Psoas muscle (tissue), 8 donors: ENCODE results near the gene IGFBP6. TPM values are rescaled to one million over a fixed set of nuclear protein-coding genes. Genes with fewer than 3 reads are reported as not detected.
A peak's percentile ranks its signal among the peaks of the same experiment; 100 is the strongest.

Experiments
- ATAC-seq, 4 donors: fragments of 200-7000 bp; cut with Tn5 transposase; one replicate each; pipeline ENCODE4 v1.9.1; 2020; ENCODE audit warnings: moderate library complexity in 3 of 4, mild to moderate bottlenecking in 2 of 4
- DNase-seq, 2 donors: peaks; one replicate each; pipeline ENCODE4 v3.0.0-alpha.2; 2020
- H3K27ac ChIP-seq: fragments of 200-600 bp; one replicate; pipeline ENCODE4 v1.8.0; 2022
- H3K27me3 ChIP-seq, 3 donors: fragments of 200-600 bp in 1 of 3; one replicate each; pipeline versions ENCODE4 v1.6.1 to v1.8.0; 2013 to 2022; ENCODE audit warnings: low read length in 2 of 3, mild to moderate bottlenecking in 2 of 3, moderate library complexity in 1 of 3; ENCODE audit not compliant: insufficient read depth in 3 of 3
- H3K36me3 ChIP-seq, 2 donors: fragments of 200-600 bp in 1 of 2; one replicate each; pipeline versions ENCODE4 v1.6.1 to v1.8.0; 2013 to 2022; ENCODE audit warnings: low read depth in 1 of 2, mild to moderate bottlenecking in 1 of 2, moderate library complexity in 1 of 2; ENCODE audit not compliant: insufficient read depth in 1 of 2
- H3K4me1 ChIP-seq: fragments of 200-600 bp; one replicate; pipeline ENCODE4 v1.8.0; 2022
- H3K4me3 ChIP-seq: fragments of 200-600 bp; one replicate; pipeline ENCODE4 v1.8.0; 2022; ENCODE audit warnings: mild to moderate bottlenecking
- H3K9me3 ChIP-seq: fragments of 200-600 bp; one replicate; pipeline ENCODE4 v1.8.0; 2022
- CTCF ChIP-seq: fragments of 200-600 bp; IDR thresholded peaks from one replicate; pipeline ENCODE4 v1.8.0; 2022; ENCODE audit warnings: antibody characterized with exemption
- WGBS, 3 donors: extraction: QIAGEN DNeasy Blood & Tissue Kit; methylation state at CpG; one replicate each; pipeline versions ENCODE4 v1.1.6 to v1.1.7; 2013; 5-methylcytosine and 5-hydroxymethylcytosine counted together
- intact Hi-C, 2 donors: fragments of 100-400 bp; cut with DNase I; formaldehyde crosslinking; loops; one replicate each; pipeline versions ENCODE4 v1.11.0 to v1.14.2; 2022
- polyA plus RNA-seq, 3 donors: library from polyadenylated mRNA; stranded (reverse); fragments of 200-250 nt; gene quantifications; one replicate each; pipeline ENCODE4 v1.2.3, GENCODE V29; 2013
- total RNA-seq, 4 donors: library from RNA; stranded (reverse); fragmentation: NEBNext Ultra II Directional in 2 of 4; extraction: Animal tissue kit (Norgen Biotek cat#: 25700) in 2 of 4; gene quantifications; one replicate each; pipeline versions ENCODE4 v1.2.1 to v1.2.4, GENCODE V29; 2021 to 2023
- donor health status: healthy with polysubstance abuse.
- donor health status: DM: no; HTN: no; CAD: no; lungs with moderate emphysema.
- donor health status: Bipolar disorder and iron deficiency.
- donor health status: healthy.
- donor health status: DM: yes; HTN: yes; CAD: no.
- donor health status: DM: no; HTN: no; CAD: no.
- donor health status: DM: no; HTN: no; CAD: no.
- donor health status: DM: yes; HTN: yes; CAD: no.

Gene IGFBP6
- total and polyA plus RNA-seq, 7 donors = 6.4 to 27.0 (median 21.3) TPM

DNA sequence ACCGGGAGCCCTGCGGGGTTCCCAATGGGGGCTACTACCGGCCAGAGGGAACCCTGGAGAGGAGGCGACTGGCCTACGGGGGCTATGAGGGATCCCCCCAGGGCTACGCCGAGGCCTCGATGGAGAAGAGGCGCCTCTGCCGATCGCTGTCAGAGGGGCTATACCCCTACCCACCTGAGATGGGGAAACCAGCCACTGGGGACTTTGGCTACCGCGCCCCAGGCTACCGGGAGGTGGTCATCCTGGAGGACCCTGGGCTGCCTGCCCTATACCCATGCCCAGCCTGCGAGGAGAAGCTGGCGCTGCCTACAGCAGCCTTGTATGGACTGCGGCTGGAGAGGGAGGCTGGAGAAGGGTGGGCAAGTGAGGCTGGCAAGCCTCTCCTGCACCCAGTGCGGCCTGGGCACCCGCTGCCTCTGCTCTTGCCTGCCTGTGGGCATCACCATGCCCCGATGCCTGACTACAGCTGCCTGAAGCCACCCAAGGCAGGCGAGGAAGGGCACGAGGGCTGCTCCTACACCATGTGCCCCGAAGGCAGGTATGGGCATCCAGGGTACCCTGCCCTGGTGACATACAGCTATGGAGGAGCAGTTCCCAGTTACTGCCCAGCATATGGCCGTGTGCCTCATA lies 37.9 kb upstream of the IGFBP6 start:
- Histone ChIP-seq H3K4me3 (no peak overlapping the region), H3K36me3 (peaks cover 0 to 97% of the 10 kb centered on the region in 2 donors), H3K9me3 (no peaks in the 10 kb centered on the region), H3K27me3 (no peaks in the 10 kb centered on the region), H3K4me1 (peaks cover 27% of the 10 kb centered on the region), H3K27ac (peak overlapping the region; percentile 24)
- WGBS, 3 donors = 88 to 93% (median 89%) methylated on average over 21 to 24 of the region's 24 CpGs
- no peak for TF ChIP-seq CTCF
- DNase-seq = peak; percentile 21 to 64
- ATAC-seq = no peak
- intact Hi-C loops = no loop called here

- Histone ChIP-seq H3K36me3 (peaks cover 0 to 97% of the 10 kb centered on the region in 2 donors), H3K27me3 (no peaks in the 10 kb centered on the region), H3K4me3 (no peak overlapping the region), H3K9me3 (no peaks in the 10 kb centered on the region), H3K4me1 (peaks cover 20% of the 10 kb centered on the region), H3K27ac (peak overlapping the region; percentile 55)
- WGBS, 3 donors = 85 to 88% (median 86%) methylated on average over 12 to 17 of the region's 17 CpGs
- no peak for TF ChIP-seq CTCF
- DNase-seq (peak in 1 of 2 donors; percentile 12), ATAC-seq (no peak)
- intact Hi-C loops = no loop called here
These were observed 37.3 kb upstream of the IGFBP6 start for GRCh38 chr12:53060064-53060720.

DNA sequence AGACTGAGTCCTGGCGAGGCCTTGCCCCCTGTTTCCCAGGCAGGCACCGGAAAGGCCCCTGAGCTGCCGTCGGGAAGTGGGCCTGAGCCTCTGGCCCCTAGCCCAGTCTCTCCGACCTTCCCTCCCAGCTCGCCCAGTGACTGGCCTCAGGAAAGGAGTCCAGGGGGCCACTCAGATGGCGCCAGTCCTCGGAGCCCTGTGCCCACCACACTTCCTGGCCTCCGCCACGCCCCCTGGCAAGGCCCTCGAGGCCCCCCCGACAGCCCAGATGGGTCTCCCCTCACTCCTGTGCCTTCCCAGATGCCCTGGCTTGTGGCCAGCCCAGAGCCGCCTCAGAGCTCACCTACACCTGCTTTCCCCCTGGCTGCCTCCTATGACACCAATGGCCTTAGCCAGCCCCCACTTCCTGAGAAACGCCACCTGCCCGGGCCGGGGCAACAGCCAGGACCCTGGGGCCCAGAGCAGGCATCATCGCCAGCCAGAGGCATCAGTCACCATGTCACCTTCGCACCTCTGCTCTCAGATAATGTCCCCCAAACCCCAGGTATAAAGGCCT lies 36.7 kb upstream of the IGFBP6 start:
- intact Hi-C loops = no loop called here
- Histone ChIP-seq H3K4me3 (no peak overlapping the region), H3K36me3 (peaks cover 0 to 91% of the 10 kb centered on the region in 2 donors), H3K27ac (peak overlapping the region; percentile 55), H3K4me1 (peaks cover 20% of the 10 kb centered on the region), H3K9me3 (no peaks in the 10 kb centered on the region), H3K27me3 (no peaks in the 10 kb centered on the region)
- DNase-seq = peak; percentile 43 to 70
- TF ChIP-seq CTCF = no peak
- 65 to 70% (median 66%) methylated on average over 17 to 18 of the region's 18 CpGs for WGBS, 3 donors
- ATAC-seq = no peak

GRCh38 chr12:53061404-53062010 lies 36.0 kb upstream of the IGFBP6 start:
- 82 to 85% (median 85%) methylated on average over 5 of the region's 5 CpGs for WGBS, 3 donors
- TF ChIP-seq CTCF = no peak
- Histone ChIP-seq H3K9me3 (no peaks in the 10 kb centered on the region), H3K4me3 (no peak overlapping the region), H3K27me3 (no peaks in the 10 kb centered on the region), H3K4me1 (peaks cover 25% of the 10 kb centered on the region), H3K36me3 (peaks cover 0 to 84% of the 10 kb centered on the region in 2 donors), H3K27ac (peak overlapping the region; percentile 55)
- intact Hi-C loops = no loop called here
- DNase-seq = peak; percentile 38 to 56
- no peak for ATAC-seq
